GM21515 (cell line): ENCODE results near the gene MED13L.

ENCODE experiments used
- ATAC-seq: cut with Tn5 transposase; IDR thresholded peaks from one replicate; pipeline ENCODE4 v1.9.1; 2021; ENCODE audit not compliant: unreplicated experiment

MED13L gene

DNA sequence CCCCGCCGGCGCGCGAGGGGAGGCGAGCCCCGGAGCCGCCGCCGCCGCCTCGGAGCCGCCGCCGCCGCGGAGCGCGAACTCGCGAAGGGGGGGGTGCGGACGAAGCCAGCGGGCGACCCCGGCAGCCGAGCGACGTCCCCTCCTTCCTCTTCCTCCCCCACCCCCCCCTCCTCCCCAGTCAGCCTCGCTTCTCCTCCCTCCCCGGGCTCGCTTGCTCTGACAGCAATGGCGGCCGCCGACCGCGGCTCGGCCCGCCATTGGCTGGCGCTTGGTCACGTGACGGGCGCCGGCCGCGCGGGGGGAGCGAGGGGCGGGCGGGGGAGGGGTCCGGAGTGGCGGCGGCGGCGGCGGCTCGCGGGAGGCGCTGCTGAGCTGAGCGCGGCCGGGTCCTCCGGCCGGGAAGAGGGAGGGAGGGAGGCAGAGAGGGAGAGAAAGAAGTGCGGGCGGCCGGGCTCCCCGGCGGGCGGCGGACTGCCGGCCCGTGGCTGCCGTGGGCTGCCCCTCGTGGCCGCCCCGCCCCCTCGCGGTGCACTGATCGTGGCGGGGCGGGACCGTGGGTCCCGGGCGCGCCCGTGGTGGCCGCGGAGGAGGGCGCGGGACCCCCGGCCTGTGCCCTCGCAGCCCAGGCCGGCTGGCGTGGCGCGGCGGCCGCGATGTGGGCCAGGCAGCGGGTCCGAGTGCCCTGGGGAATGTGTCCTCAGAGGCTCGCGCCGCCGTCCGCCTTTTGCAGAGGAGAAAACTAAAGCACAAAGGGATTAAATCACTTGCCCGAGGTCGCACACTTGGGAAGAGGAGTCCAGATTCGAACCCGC, at the start of gene MED13L:
MED13L (minus strand) TSS at position 227 of the 812 bp plus-strand sequence. CDS start 562 bp downstream, outside the sequence.
- ATAC-seq: peak; percentile 78

DNA sequence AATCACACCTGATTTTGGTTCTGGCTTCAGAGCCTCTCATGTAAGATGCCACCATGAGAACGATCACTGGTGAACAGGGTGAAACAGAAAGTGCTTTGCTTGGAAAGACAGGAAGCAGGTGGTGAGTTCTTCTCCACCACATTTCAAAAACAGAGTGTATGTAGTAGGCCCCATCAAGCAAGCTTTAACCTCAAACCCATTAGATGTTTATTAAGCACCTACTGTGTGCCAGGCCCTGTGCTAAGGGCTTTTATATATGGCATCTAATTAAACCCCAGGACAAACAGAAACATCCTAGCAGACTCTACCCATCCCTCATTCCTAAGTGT, 47.8 kb upstream of the MED13L start:
- peak; percentile 87 for ATAC-seq

GRCh38 chr12:116324654-116325335, 47.3 kb upstream of the MED13L start:
- no peak for ATAC-seq

- ATAC-seq: no peak
These were observed 46.2 kb upstream of the MED13L start for GRCh38 chr12:116323406-116324386.

- no peak for ATAC-seq
These were observed 44.4 kb upstream of the MED13L start for GRCh38 chr12:116321913-116322312.

GRCh38 chr12:116320791-116321217, 43.3 kb upstream of the MED13L start:
- no peak for ATAC-seq

GRCh38 chr12:116319898-116320621, 42.6 kb upstream of the MED13L start:
- ATAC-seq: no peak

DNA sequence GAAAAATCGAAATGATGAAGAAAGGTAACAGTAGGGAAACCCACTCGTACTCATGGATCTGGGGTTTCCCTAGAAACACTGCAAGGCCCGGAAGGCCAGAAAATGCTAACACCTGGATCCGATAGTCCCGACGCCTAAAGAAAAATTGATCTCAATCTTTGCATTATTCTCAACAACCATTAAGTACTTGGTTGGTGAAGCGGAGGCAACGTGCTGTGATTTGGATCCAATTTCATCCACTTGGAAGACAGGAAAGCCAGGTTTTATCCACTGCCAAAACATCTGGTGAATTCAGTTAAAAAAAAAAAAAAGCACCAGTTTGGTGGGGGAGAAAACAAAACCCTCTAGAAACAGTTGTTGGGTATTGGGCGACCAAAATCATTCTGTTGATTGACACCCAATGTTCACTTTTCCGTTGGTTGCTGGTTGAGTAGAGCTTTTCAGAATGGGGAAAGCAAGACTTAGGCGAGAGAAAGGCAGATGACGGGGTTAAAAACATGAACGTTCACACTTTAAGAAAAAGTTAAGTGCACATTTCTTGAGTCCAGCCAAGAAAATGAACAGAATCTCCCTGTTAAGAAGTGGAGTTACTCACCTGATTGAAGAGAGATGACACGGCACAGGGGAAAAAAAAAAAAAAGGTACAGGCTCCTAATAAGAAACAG, 41.9 kb upstream of the MED13L start:
- ATAC-seq: no peak

DNA sequence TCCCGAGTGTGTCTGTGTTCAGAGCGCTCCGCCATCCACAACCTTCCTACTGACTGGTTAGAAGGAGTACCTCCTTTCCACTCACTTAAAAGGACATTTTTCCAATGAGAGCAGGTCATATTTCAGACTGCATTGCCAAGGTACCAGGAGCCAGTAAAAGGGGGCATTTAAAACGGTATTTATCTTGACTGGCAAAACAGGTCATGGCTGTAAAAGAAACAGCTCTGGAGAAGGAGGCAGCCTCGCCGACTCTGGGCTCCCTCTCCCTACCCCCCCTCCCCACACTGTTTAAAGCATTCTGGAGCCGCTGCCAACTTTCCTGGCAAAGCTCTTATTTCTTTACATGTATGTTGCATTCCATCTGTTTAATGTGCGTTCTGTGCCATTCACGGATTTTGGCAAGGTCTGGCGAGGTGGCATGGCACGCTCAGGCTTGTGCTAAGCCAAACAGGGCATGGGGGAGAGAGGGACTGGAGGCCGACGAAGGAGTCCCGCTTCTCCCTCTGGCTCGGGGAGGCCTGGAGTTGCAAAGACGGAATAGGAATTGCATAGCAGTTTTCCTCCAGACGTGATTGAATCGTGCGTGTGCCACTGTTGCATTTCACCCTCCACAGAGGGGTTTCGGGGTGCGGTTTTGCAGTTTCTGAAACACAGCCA, 41.2 kb upstream of the MED13L start:
- ATAC-seq: no peak

DNA sequence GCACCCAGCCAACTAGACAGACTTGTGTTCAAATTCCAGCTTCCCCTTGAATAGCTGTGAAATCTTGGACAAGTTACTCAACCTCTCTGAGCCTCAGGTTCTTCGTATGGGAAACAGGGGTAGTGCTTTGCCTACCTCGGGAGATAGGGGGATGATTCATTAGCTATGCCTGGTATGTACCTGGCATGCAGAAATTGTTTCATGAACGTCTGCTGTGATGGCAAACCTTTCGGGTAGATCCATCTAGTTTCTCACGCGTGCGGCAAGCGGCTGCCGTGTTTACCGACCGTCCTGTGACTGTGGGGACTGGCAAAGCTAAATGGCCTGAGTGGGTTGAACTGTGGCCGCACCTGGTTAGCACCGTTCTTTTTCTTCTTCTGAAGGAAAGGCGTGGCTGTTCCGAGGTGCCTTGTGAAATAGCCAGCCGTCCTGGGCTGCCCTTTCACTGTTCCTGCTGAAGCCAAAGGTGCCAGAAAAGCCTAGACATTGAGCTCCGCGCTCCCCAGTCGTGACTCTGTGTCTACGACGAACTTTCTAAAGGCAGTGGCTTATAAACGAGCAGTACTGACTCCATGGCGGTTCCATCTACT, 40.6 kb upstream of the MED13L start:
- no peak for ATAC-seq

GRCh38 chr12:116317139-116317538, 39.6 kb upstream of the MED13L start:
- no peak for ATAC-seq

DNA sequence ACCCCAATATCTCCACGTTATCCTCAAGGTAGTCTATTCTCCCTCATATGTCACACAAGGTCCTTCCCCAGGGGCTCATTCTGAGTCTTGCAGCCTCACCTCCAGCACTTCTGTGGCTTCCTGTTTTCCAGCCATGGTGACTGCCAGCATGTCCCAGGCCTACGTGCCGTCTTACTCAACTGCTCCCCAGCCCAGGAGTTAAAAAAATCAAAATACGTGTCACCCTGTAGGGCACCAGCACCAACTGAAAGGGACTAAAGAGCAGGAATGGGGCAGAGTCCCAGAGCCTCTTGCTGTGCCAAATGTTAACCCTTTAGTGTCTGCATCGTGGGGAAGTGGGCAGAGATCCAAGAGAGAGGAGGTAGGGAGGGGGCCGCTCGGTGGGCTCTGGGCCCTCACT, 37.0 kb upstream of the MED13L start:
- no peak for ATAC-seq

DNA sequence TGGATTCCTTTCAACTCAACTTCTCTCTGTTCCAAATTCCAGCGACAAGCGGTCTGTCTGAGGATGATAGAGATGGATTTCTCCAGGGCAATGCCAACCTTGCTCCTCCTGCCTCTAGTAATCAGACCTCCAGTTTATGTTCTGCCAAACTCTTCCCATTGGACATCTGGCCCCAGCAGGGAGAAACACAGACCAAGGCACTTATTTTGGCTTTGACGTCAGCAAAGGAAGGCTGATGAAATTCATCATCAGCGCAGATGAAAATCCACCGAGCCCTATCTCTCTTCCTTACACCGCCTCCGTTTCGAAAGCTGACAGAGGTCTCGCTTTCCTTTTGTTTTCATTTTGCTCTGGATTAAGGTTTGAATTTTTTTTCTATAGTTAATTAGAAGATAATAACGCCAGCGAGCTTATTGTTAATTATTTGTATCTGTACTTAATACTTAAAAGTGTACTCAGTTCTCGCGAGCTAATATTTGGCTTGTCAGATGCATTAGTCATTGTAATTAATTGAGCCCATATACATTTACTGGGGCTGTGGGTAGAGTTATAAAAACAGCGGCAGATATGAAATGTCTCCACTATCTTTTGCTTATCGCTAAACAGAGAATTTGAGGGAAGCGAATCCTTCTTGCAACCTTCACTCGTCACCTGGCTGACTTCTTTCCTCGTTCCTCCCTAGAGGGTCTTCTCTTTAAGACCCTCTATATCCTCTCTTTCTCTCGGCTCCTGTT, 35.9 kb upstream of the MED13L start:
- ATAC-seq: no peak

- ATAC-seq: no peak
These were observed 32.6 kb upstream of the MED13L start for GRCh38 chr12:116310082-116310481.

DNA sequence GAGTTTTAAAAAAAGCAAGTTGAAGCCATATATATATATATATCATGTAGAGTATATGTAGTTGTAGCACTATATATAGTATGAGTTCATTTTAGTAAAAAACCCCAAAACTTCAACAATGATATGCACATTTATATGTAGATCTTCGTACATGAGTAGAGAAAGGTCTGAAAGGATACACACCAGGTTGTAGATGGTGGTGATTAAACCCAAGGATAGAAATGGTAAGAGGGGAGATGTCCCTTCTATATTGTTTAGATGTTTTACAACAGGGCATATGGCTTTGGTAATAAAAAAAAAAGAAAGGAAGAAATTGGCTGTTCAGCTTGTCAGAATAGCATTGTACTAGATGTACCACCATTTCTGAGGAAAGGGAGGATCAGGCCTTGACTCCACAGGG, 31.9 kb upstream of the MED13L start:
- no peak for ATAC-seq

GRCh38 chr12:116308647-116309046, 31.2 kb upstream of the MED13L start:
- ATAC-seq: no peak

DNA sequence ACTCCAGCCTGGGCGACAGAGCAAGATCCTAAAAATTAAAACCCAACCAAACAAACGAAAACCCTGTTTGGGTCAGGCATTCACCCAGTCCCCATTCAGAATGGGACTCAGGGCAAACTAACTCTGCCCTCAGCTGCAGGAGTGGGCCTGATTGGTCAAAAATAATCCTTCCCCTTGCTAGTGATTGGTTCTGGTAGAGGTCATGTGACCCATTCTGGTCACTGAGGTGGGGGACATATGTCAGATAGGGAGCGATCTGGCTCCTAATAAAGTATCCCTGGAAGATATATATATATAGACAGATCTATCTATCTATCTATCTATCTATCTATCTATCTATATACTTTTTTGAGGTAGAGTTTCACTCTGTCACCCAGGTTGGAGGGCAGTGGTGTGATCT, 29.5 kb upstream of the MED13L start:
- ATAC-seq: no peak

GRCh38 chr12:116306506-116306905, 29.0 kb upstream of the MED13L start:
- no peak for ATAC-seq

DNA sequence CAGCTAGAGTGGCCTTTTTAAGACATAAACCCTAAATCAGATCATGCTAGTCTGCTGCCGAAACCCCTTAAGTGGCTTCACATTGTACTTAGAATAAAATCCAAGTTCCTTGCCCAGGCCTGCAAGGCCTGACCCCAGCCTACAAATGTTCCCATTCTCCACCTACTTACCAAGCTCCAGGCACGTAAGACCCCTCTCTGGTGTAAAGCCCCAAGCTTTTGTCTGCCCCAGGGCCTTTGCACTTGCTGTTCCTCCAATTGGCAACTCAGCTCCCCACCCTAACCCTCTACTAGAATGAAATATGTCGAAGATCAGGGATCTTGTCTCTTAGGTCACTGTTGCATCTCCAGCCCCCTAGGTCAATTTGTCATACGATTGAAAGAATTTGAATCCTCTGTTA, 27.1 kb upstream of the MED13L start:
- ATAC-seq: no peak
